Breast epithelium (tissue), 4 donors: ENCODE data around the gene PRX. TPM values are rescaled to one million over a fixed set of nuclear protein-coding genes. Genes with fewer than 3 reads are reported as not detected.

Experiments
- DNase-seq, 2 donors: peaks; one replicate each; pipeline ENCODE4 v3.0.0-alpha.2; 2019; ENCODE audit warnings: low spot score in 2 of 2
- H3K27ac ChIP-seq, 2 donors: fragments of 200-600 bp; sonication (generic) in 1 of 2; one replicate each; pipeline ENCODE4 v1.5.1; 2016 to 2019; ENCODE audit warnings: mild to moderate bottlenecking in 1 of 2
- H3K27me3 ChIP-seq, 2 donors: fragments of 200-600 bp; sonication (generic) in 1 of 2; one replicate each; pipeline versions ENCODE4 v1.5.1 to v1.6.0; 2017 to 2019; ENCODE audit warnings: control low read depth in 1 of 2, mild to moderate bottlenecking in 1 of 2
- H3K36me3 ChIP-seq: fragments of 200-600 bp; one replicate; pipeline ENCODE4 v1.5.1; 2019
- H3K4me1 ChIP-seq, 2 donors: fragments of 200-600 bp; sonication (generic); one replicate each; pipeline ENCODE4 v1.5.1; 2016 to 2019; ENCODE audit warnings: control low read depth in 1 of 2
- H3K4me3 ChIP-seq, 3 donors: fragments of 200-600 bp; sonication (generic); 1 replicate in 2 of 3; 2 replicates in 1 of 3; pipeline ENCODE4 v1.5.1; 2016 to 2019; ENCODE audit warnings: mild to moderate bottlenecking in 3 of 3, moderate library complexity in 2 of 3
- H3K9me3 ChIP-seq, 2 donors: fragments of 200-600 bp; sonication (generic) in 1 of 2; one replicate each; pipeline ENCODE4 v1.5.1; 2016 to 2019; ENCODE audit warnings: control low read depth in 1 of 2
- CTCF ChIP-seq, 3 donors: fragments of 450-650 bp; IDR thresholded peaks; one replicate each; pipeline ENCODE4 v1.5.1; 2016 to 2017; ENCODE audit warnings: antibody characterized with exemption in 3 of 3, mild to moderate bottlenecking in 3 of 3, moderate library complexity in 3 of 3
- POLR2A ChIP-seq: fragments of 450-650 bp; IDR thresholded peaks from one replicate; pipeline ENCODE4 v1.6.1; 2016; ENCODE audit warnings: antibody characterized with exemption, mild to moderate bottlenecking, moderate library complexity
- POLR2AphosphoS5 ChIP-seq, 3 donors: sonication (generic); formaldehyde crosslinking; IDR thresholded peaks; one replicate each; pipeline ENCODE4 v1.6.1; 2017; ENCODE audit warnings: antibody characterized with exemption in 3 of 3
- intact Hi-C: fragments of 100-400 bp; cut with DNase I; formaldehyde crosslinking; loops from one replicate; pipeline ENCODE4 v1.15.1; 2023; ENCODE audit warnings: low total_unique reads
- total RNA-seq, 3 donors: library from RNA; depleted of rRNA; stranded (reverse); fragments of >200 nt; gene quantifications; one replicate each; pipeline ENCODE4 v1.1.0, GENCODE V29; 2016

Gene PRX
- total RNA-seq, 3 donors from 2014 or later: 2.7 to 9.1 (median 5.2) TPM

GRCh38 chr19:40380199-40381037 lies 32.8 kb downstream of the PRX start:
- Histone ChIP-seq H3K36me3 (no peaks in the 10 kb centered on the region), H3K4me1 (no peaks in the 10 kb centered on the region), H3K9me3 (no peaks in the 10 kb centered on the region), H3K27ac (no peak overlapping the region), H3K27me3 (no peaks in the 10 kb centered on the region), H3K4me3 (no peak overlapping the region)
- intact Hi-C loops: loop anchor here (1.0 kb wide), 1 partner anchor 44 kb away; no protein-coding TSS in a partner anchor
- DNase-seq: no peak
- TF ChIP-seq POLR2A (no peak), POLR2AphosphoS5 (IDR thresholded peaks at IDR 0.05) (no peak), CTCF (IDR thresholded peaks at IDR 0.05) (no peak)

GRCh38 chr19:40379446-40380198 lies 33.6 kb downstream of the PRX start:
- DNase-seq: no peak
- Histone ChIP-seq H3K27ac (no peak overlapping the region), H3K4me3 (no peak overlapping the region), H3K36me3 (no peaks in the 10 kb centered on the region), H3K27me3 (no peaks in the 10 kb centered on the region), H3K4me1 (no peaks in the 10 kb centered on the region), H3K9me3 (no peaks in the 10 kb centered on the region)
- intact Hi-C loops: no loop called here
- no peak for TF ChIP-seq POLR2A
- TF ChIP-seq CTCF (IDR thresholded peaks at IDR 0.05): no peak
- TF ChIP-seq POLR2AphosphoS5 (IDR thresholded peaks at IDR 0.05): no peak

GRCh38 chr19:40378509-40378908 lies 34.7 kb downstream of the PRX start:
- Histone ChIP-seq H3K4me3 (no peak overlapping the region), H3K36me3 (no peaks in the 10 kb centered on the region)

GRCh38 chr19:40377876-40378385 lies 35.2 kb downstream of the PRX start:
- no peaks in the 10 kb centered on the region for H3K27me3 ChIP-seq
- no peak overlapping the region for H3K4me3 ChIP-seq
- no peak overlapping the region for H3K27ac ChIP-seq
- no peaks in the 10 kb centered on the region for H3K36me3 ChIP-seq
- no peak for DNase-seq
- intact Hi-C loops: no loop called here
- TF ChIP-seq CTCF (IDR thresholded peaks at IDR 0.05) (no peak), POLR2A (no peak), POLR2AphosphoS5 (IDR thresholded peaks at IDR 0.05) (no peak)
- no peaks in the 10 kb centered on the region for H3K4me1 ChIP-seq
- no peaks in the 10 kb centered on the region for H3K9me3 ChIP-seq

More at GRCh38 chr19:40378509-40378908, 34.7 kb downstream of the PRX start:
- TF ChIP-seq POLR2AphosphoS5 (IDR thresholded peaks at IDR 0.05): no peak
- TF ChIP-seq CTCF (IDR thresholded peaks at IDR 0.05): no peak
- TF ChIP-seq POLR2A: no peak
- Histone ChIP-seq H3K27me3 (no peaks in the 10 kb centered on the region), H3K4me1 (no peaks in the 10 kb centered on the region), H3K27ac (no peak overlapping the region), H3K9me3 (no peaks in the 10 kb centered on the region)
- intact Hi-C loops: no loop called here
- no peak for DNase-seq
